Skeletal muscle satellite cell (primary cell): ENCODE results near the gene UNC5CL.

Source experiments
- H3K27me3 ChIP-seq: 2 replicates; pipeline ENCODE4 v1.7.0; 2013; ENCODE audit warnings: low read length; ENCODE audit not compliant: control insufficient read depth, insufficient read depth
- H3K36me3 ChIP-seq: 2 replicates; pipeline ENCODE4 v1.7.0; 2013; ENCODE audit warnings: mild to moderate bottlenecking, control low read depth, low read length; ENCODE audit not compliant: insufficient read depth
- H3K4me1 ChIP-seq: 2 replicates; pipeline ENCODE4 v1.7.0; 2013; ENCODE audit warnings: low read length; ENCODE audit not compliant: control insufficient read depth, insufficient read depth
- H3K4me2 ChIP-seq: 2 replicates; pipeline ENCODE4 v1.7.0; 2013; ENCODE audit warnings: mild to moderate bottlenecking, low read length
- H3K4me3 ChIP-seq: 2 replicates; pipeline ENCODE4 v1.7.0; 2013; ENCODE audit warnings: low read length
- H3K9ac ChIP-seq: 2 replicates; pipeline ENCODE4 v1.7.0; 2013; ENCODE audit warnings: mild to moderate bottlenecking, low read depth, low read length, moderate library complexity
- H3K9me3 ChIP-seq: replicated peaks from 2 replicates; pipeline ENCODE4 v1.7.0; 2013; ENCODE audit warnings: mild to moderate bottlenecking, control low read depth, low read length

The UNC5CL gene

DNA sequence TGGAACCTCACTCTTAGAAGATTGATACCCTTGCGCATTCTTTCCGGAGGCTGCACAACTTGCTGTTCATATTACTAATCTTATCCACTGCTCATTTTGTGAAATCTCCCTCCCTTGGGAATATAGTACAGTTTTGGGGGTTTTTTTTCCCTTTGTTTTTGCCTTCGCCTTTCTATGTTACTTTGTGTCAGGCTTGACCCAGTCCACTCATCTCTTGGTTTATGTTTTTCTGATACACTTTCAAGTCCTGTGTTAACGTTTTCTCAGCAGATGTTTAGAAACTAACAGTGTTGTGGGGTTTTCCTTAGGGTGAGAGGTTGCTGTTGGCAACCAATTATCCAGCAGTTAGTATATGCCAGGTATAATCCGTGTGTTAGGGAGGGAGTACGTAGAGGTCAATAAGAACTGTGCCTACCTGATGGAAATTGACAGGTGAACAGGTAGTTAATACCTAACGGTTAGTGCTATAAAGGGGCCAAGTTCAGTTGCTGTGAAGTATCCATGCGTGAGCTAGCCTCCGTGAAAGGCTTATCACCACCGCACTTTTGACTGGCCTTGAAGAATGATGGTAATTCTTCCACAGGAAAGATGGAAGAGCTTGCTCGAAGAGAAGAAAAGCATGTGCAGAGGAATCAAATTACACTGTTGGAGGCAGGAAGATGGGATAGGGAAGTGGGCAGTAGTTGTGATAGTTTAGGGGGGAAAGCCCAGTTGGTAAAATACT is 35.1 kb upstream of the UNC5CL start:
- Histone ChIP-seq H3K4me2 (peak overlapping the region; percentile 87), H3K4me1 (peaks cover 22% of the 10 kb centered on the region), H3K27me3 (no peaks in the 10 kb centered on the region), H3K4me3 (peak overlapping the region; percentile 83), H3K36me3 (peaks cover 6% of the 10 kb centered on the region), H3K9ac (peak overlapping the region; percentile 99), H3K9me3 (no peaks in the 10 kb centered on the region)

- Histone ChIP-seq H3K4me3 (peak overlapping the region; percentile 83), H3K36me3 (no peaks in the 10 kb centered on the region), H3K27me3 (no peaks in the 10 kb centered on the region), H3K9me3 (no peaks in the 10 kb centered on the region), H3K4me1 (peaks cover 22% of the 10 kb centered on the region), H3K4me2 (peak overlapping the region; percentile 87), H3K9ac (peak overlapping the region; percentile 99)
Observed at GRCh38 chr6:41073203-41073967, 34.4 kb upstream of the UNC5CL start.

GRCh38 chr6:41072836-41073202 is 33.8 kb upstream of the UNC5CL start, which contains the start of gene NFYA:
Gene NFYA (plus strand): TSS chr6:41072974. CDS start chr6:41079090, 6,116 bp downstream.
- H3K4me1 ChIP-seq = peaks cover 22% of the 10 kb centered on the region
- peak within 1 kb of the TSS; percentile 99 for H3K9ac ChIP-seq
- H3K4me3 ChIP-seq = peak within 1 kb of the TSS; percentile 85
- no peaks in the 10 kb centered on the region for H3K27me3 ChIP-seq
- peak within 1 kb of the TSS; percentile 97 for H3K4me2 ChIP-seq
- H3K9me3 ChIP-seq = no peaks in the 10 kb centered on the region
- no peaks in the 10 kb centered on the region for H3K36me3 ChIP-seq

GRCh38 chr6:41071923-41072835 is 33.2 kb upstream of the UNC5CL start, which contains the start of gene OARD1:
Gene OARD1 (minus strand): TSS chr6:41072356. CDS start chr6:41071634, 722 bp downstream.
- Histone ChIP-seq H3K9me3 (no peaks in the 10 kb centered on the region), H3K4me2 (peak within 1 kb of the TSS; percentile 97), H3K4me1 (peaks cover 22% of the 10 kb centered on the region), H3K9ac (peak within 1 kb of the TSS; percentile 99), H3K27me3 (no peaks in the 10 kb centered on the region), H3K4me3 (peak within 1 kb of the TSS; percentile 85), H3K36me3 (no peaks in the 10 kb centered on the region)

DNA sequence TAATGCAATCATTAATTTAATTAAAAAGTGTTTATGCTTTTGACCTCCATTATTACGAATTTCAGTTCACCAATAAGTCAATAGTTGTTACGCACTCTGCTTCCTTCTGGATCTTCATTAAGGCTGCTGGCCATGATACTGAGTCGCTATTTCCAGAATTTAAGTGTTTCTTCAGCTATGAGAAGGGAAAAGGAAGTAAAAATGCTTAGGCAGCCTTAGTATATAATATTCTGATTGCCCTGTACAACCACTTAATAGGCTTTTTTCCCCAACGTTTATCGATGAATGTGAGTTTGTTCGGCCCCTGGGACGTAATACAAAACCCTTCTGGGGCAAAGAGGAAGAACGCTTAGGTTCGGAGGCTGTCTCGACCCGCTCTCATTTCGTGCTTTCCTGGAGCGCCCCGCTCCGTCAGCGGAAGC is 32.5 kb upstream of the UNC5CL start:
- no peaks in the 10 kb centered on the region for H3K9me3 ChIP-seq
- peak overlapping the region; percentile 97 for H3K4me2 ChIP-seq
- H3K4me1 ChIP-seq = peaks cover 22% of the 10 kb centered on the region
- peak overlapping the region; percentile 85 for H3K4me3 ChIP-seq
- H3K27me3 ChIP-seq = no peaks in the 10 kb centered on the region
- H3K36me3 ChIP-seq = no peaks in the 10 kb centered on the region
- peak overlapping the region; percentile 93 for H3K9ac ChIP-seq

DNA sequence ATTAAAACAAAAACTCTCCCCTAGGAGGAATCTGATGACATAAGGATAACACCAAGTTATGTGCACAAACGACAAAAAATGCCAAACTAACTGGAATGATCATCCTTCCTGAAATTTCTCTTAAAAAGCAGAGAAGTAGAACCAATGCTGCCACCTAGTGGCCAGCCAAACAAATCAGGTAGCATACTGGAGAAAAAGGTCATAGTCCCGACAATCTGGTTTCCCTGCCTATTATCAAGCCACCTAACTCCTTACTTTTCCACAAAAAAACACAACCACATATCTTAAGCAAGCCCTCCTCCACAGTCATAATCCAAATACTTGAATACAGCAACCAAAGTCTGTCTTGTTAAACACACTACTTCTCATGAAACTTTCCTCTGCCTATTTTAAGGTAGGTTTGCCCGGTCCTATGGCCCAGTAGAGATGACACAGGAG is 27.9 kb upstream of the UNC5CL start:
- H3K27me3 ChIP-seq = no peaks in the 10 kb centered on the region
- peaks cover 4% of the 10 kb centered on the region for H3K4me1 ChIP-seq
- no peak overlapping the region for H3K4me3 ChIP-seq
- no peak overlapping the region for H3K9ac ChIP-seq
- H3K36me3 ChIP-seq = peaks cover 4% of the 10 kb centered on the region
- no peaks in the 10 kb centered on the region for H3K9me3 ChIP-seq
- no peak overlapping the region for H3K4me2 ChIP-seq

- Histone ChIP-seq H3K4me2 (no peak overlapping the region), H3K9me3 (no peaks in the 10 kb centered on the region), H3K9ac (no peak overlapping the region), H3K4me1 (peaks cover 2% of the 10 kb centered on the region), H3K36me3 (peaks cover 4% of the 10 kb centered on the region), H3K27me3 (no peaks in the 10 kb centered on the region), H3K4me3 (no peak overlapping the region)
Observed at GRCh38 chr6:41065550-41066026, 26.6 kb upstream of the UNC5CL start.

DNA sequence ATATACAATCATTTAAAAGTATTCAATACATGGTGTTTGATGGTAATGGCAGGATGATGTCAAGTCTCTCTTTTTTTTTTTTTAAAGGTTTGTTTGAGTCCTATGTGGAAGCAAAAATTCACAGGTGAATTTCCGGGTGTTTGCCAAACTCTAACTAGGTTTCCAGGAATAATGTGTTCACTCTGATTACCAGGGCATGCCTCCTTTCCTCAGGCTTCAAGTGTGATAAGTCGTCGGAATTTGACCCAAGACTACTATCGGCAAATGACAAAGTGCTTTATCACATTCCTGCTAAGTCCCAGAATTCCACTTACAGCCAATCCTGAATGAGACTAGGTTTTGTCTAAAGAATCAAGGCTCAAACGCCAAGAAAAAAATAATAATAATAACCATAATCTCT is 25.8 kb upstream of the UNC5CL start:
- H3K27me3 ChIP-seq = no peaks in the 10 kb centered on the region
- H3K9me3 ChIP-seq = no peaks in the 10 kb centered on the region
- H3K36me3 ChIP-seq = peaks cover 4% of the 10 kb centered on the region
- no peak overlapping the region for H3K9ac ChIP-seq
- H3K4me3 ChIP-seq = no peak overlapping the region
- H3K4me1 ChIP-seq = no peaks in the 10 kb centered on the region
- no peak overlapping the region for H3K4me2 ChIP-seq

- Histone ChIP-seq H3K4me2 (no peak overlapping the region), H3K27me3 (no peaks in the 10 kb centered on the region), H3K4me1 (no peaks in the 10 kb centered on the region), H3K4me3 (no peak overlapping the region), H3K36me3 (peaks cover 4% of the 10 kb centered on the region), H3K9me3 (no peaks in the 10 kb centered on the region), H3K9ac (no peak overlapping the region)
Observed at GRCh38 chr6:41063884-41064285, 24.9 kb upstream of the UNC5CL start.

DNA sequence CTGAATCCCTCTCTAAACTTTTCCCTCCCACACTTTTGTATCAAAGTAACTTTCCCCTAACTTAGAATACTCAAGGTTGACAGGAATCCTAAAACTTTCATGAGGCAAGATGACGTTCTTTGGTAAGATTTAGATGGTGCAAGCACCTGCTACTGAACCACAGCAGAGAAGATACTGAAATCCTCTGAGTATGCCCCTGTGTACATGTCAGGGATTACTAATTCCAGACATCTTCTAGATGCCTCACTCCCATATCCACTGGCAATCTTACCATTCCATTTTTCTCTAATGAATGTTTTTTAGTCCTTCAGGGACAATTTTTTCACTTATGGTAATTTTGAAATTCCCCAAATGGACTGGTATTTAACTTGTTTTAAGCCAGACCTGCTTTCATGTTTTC is 23.0 kb upstream of the UNC5CL start:
- Histone ChIP-seq H3K9ac (no peak overlapping the region), H3K4me1 (no peaks in the 10 kb centered on the region), H3K9me3 (no peaks in the 10 kb centered on the region), H3K36me3 (peaks cover 4% of the 10 kb centered on the region), H3K4me3 (no peak overlapping the region), H3K4me2 (no peak overlapping the region), H3K27me3 (no peaks in the 10 kb centered on the region)
